CD8-positive, alpha-beta memory T cell (primary cell): ENCODE data around the gene MAPK1. TPM values are rescaled to one million over a fixed set of nuclear protein-coding genes. Genes with fewer than 3 reads are reported as not detected.
"Not testable (repeated sequence)": the region's sequence is repeated elsewhere in the genome, so short reads cannot be mapped to it uniquely, and the experiment has no call there.

Source experiments
- CTCF ChIA-PET: fragments of 350-600 bp; sonication (Branson Sonifier 250); formaldehyde crosslinking; loops from one replicate; lab custom pipeline; 2021; ENCODE audit warnings: antibody characterized with exemption; lab: Charles Lee
- POLR2A ChIA-PET: fragments of 350-600 bp; sonication (Branson Sonifier 250); formaldehyde crosslinking; loops from one replicate; lab custom pipeline; 2021; ENCODE audit warnings: antibody characterized with exemption; lab: Charles Lee
- DNase-seq, 5 donors: peaks; one replicate each; pipeline versions ENCODE4 v3.0.0 to v3.0.0-alpha.2; 2020 to 2022; ENCODE audit warnings: mixed read lengths in 1 of 5
- H3K27ac ChIP-seq: one replicate; pipeline ENCODE4 v1.7.0; 2013; ENCODE audit warnings: low read depth, mild to moderate bottlenecking, low read length, moderate library complexity
- H3K27me3 ChIP-seq: 2 replicates; pipeline ENCODE4 v1.7.0; 2013; ENCODE audit warnings: low read length, mild to moderate bottlenecking; ENCODE audit not compliant: insufficient read depth, poor library complexity, severe bottlenecking
- H3K36me3 ChIP-seq: 2 replicates; pipeline ENCODE4 v1.7.0; 2013; ENCODE audit warnings: mild to moderate bottlenecking, low read length, moderate library complexity; ENCODE audit not compliant: insufficient read depth
- H3K4me1 ChIP-seq: 2 replicates; pipeline ENCODE4 v1.7.0; 2013; ENCODE audit warnings: mild to moderate bottlenecking, low read length, moderate library complexity; ENCODE audit not compliant: insufficient read depth
- H3K4me3 ChIP-seq: 2 replicates; pipeline ENCODE4 v1.7.0; 2013; ENCODE audit warnings: mild to moderate bottlenecking, low read length
- H3K9me3 ChIP-seq: 2 replicates; pipeline ENCODE4 v1.7.0; 2013; ENCODE audit warnings: mild to moderate bottlenecking, low read length
- H3K27ac Mint-ChIP-seq, 8 donors: one replicate each; pipeline ENCODE4 v1.8.0; 2020 to 2021; ENCODE audit warnings: mixed read lengths in 8 of 8, mild to moderate bottlenecking in 6 of 8, inconsistent platforms in 3 of 8, moderate library complexity in 3 of 8
- H3K27me3 Mint-ChIP-seq, 2 donors: one replicate each; pipeline ENCODE4 v1.8.0; 2020 to 2021; ENCODE audit warnings: mixed read lengths in 2 of 2, mild to moderate bottlenecking in 1 of 2, moderate library complexity in 1 of 2
- H3K36me3 Mint-ChIP-seq, 3 donors: one replicate each; pipeline ENCODE4 v1.8.0; 2020 to 2021; ENCODE audit warnings: mixed read lengths in 3 of 3, inconsistent platforms in 1 of 3, mild to moderate bottlenecking in 1 of 3
- H3K4me1 Mint-ChIP-seq, 3 donors: one replicate each; pipeline ENCODE4 v1.8.0; 2020 to 2021; ENCODE audit warnings: mixed read lengths in 3 of 3, inconsistent platforms in 1 of 3, mild to moderate bottlenecking in 1 of 3
- H3K4me3 Mint-ChIP-seq, 7 donors: one replicate each; pipeline ENCODE4 v1.8.0; 2020 to 2021; ENCODE audit warnings: mixed read lengths in 7 of 7, mild to moderate bottlenecking in 6 of 7, moderate library complexity in 4 of 7, inconsistent platforms in 2 of 7
- H3K9me3 Mint-ChIP-seq, 5 donors: one replicate each; pipeline ENCODE4 v1.8.0; 2020 to 2022; ENCODE audit warnings: mixed read lengths in 5 of 5, mild to moderate bottlenecking in 3 of 5, moderate library complexity in 2 of 5, inconsistent platforms in 1 of 5
- polyA plus RNA-seq: library from polyadenylated mRNA; unstranded; fragments of 300-500 nt; fragmentation: Illumina TruSeq; gene quantifications from one replicate; pipeline ENCODE4 v1.2.3, GENCODE V29; 2021
- total RNA-seq, 2 experiments: library from RNA; stranded (reverse); gene quantifications; one replicate each; pipeline ENCODE4 v1.2.3, GENCODE V29; 2021

The MAPK1 gene
- total RNA-seq (100 to 1,000 TPM; 132 to 134 TPM), polyA plus RNA-seq (103 TPM)

DNA sequence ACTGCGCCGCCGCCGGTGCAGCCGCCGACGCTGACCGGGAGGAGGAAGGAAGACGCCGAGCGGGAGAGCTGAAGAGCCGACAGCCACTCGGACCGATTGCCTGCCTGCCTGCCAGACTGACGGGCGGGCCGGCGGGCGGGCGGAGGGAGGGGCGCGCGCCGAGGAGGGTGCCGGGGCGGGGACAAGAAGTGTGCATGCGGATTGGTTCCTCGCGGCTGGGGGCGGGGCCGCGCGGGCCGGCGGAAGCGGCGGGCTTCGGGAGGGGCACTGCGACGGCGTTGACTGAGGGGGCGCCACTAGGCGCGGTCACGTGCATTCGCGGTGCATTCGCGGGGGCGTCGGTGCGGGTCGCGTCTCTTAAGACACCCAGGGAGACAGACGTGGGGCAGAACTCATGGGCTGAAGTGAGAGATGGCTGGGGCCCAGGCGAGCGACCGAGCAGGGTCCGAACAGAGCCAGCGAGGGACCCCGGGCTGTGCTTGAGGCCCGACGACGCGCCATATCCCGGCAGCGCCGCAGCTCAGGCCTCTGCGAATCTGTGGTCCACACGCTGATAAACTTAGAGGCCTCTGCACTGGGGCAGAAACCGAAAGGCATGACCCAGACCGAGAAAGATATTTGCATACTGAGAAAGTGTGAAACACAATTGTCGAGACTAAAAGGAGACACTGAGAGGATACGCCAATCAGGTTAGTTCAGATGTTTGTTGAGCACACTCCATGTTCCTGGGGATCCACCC, at the start of gene MAPK1:
TSS of gene MAPK1 (minus strand) at position 118 of the 739 bp plus-strand sequence. CDS start 205 bp downstream, outside the sequence.
- Mint-ChIP-seq H3K27ac (peak within 1 kb of the TSS; percentile 95 to 100 (median 97)), H3K36me3 (peaks cover 0 to 19% (median 2%) of the 10 kb centered on the region in 3 donors), H3K27me3 (peaks cover 0 to 1% of the 10 kb centered on the region in 2 donors), H3K4me1 (peaks cover 43 to 54% (median 51%) of the 10 kb centered on the region in 3 donors), H3K4me3 (peak within 1 kb of the TSS; percentile 92 to 99 (median 98)), H3K9me3 (no peaks in the 10 kb centered on the region)
- ChIA-PET POLR2A (interaction anchor here (0.5 to 2.3 kb wide), 8 partner anchors 9 to 132 kb away, joined by 3 to 8 read pairs (median 4); partner anchors contain the start of gene YPEL1), CTCF (interaction anchor here (1.0 to 1.1 kb wide), 2 partner anchors 10 to 141 kb away, joined by 3 to 4 read pairs; no protein-coding TSS in a partner anchor)
- DNase-seq: peak; percentile 93 to 96 (median 94)
- H3K27ac ChIP-seq: peak within 1 kb of the TSS; percentile 97
- no peaks in the 10 kb centered on the region for H3K27me3 ChIP-seq
- H3K9me3 ChIP-seq: no peaks in the 10 kb centered on the region
- H3K4me1 ChIP-seq: peaks cover 38% of the 10 kb centered on the region
- peak within 1 kb of the TSS; percentile 76 for H3K4me3 ChIP-seq
- no peaks in the 10 kb centered on the region for H3K36me3 ChIP-seq

DNA sequence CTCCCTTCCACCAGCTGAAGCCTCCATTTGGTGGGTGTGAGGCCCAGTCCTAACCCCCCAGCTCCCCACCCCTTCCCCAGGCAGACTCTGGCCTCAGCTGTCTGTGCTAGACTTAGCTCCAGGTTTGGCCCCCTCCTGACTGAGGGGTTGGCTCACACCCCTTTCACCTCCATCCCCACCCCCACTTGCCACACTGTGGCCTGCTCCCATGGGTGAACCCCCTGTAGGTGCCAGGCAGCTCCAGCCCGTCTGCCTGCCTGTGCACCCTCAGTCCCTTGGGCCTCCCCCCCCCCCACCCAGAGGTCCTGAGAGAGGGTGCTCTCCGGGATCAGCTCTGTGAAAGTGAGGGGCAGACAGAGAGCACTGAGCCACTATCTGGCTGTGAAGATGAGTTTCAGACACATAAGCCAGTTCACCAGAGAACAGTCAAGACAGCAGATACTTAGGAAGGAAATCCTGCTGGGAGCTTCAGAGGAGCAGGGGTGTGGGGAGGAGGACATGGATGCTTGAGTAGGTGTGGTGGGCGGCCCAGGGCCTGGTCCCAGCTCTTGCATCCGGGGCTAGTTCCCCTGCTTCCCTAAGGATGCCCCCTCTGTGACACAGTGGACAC, 49.0 kb upstream of the MAPK1 start:
- no peak overlapping the region for H3K27ac Mint-ChIP-seq
- Histone ChIP-seq H3K4me1 (no peaks in the 10 kb centered on the region), H3K36me3 (no peaks in the 10 kb centered on the region), H3K27ac (no peak overlapping the region), H3K27me3 (no peaks in the 10 kb centered on the region), H3K4me3 (no peak overlapping the region), H3K9me3 (no peaks in the 10 kb centered on the region)
- DNase-seq: peak in 1 of 5 donors; percentile 14
- no peaks in the 10 kb centered on the region for H3K4me1 Mint-ChIP-seq
- CTCF ChIA-PET: interaction anchor here (1.4 kb wide), 1 partner anchor 57 kb away, joined by 4 read pairs; no protein-coding TSS in a partner anchor
- no peaks in the 10 kb centered on the region for H3K9me3 Mint-ChIP-seq
- POLR2A ChIA-PET: no interaction called here
- no peaks in the 10 kb centered on the region for H3K27me3 Mint-ChIP-seq
- H3K4me3 Mint-ChIP-seq: no peak overlapping the region
- no peaks in the 10 kb centered on the region for H3K36me3 Mint-ChIP-seq

- Mint-ChIP-seq H3K27me3 (no peaks in the 10 kb centered on the region), H3K27ac (peak overlapping the region in 2 of 8 donors; percentile 3 to 29), H3K4me1 (no peaks in the 10 kb centered on the region), H3K36me3 (no peaks in the 10 kb centered on the region), H3K4me3 (no peak overlapping the region), H3K9me3 (no peaks in the 10 kb centered on the region)
- Histone ChIP-seq H3K9me3 (no peaks in the 10 kb centered on the region), H3K36me3 (no peaks in the 10 kb centered on the region), H3K27me3 (no peaks in the 10 kb centered on the region), H3K4me3 (no peak overlapping the region), H3K4me1 (no peaks in the 10 kb centered on the region), H3K27ac (no peak overlapping the region)
- peak in 1 of 5 donors; percentile 14 for DNase-seq
- CTCF ChIA-PET: no interaction called here
- POLR2A ChIA-PET: no interaction called here
Observed at GRCh38 chr22:21915624-21916308, 48.3 kb upstream of the MAPK1 start.

- H3K9me3 Mint-ChIP-seq, H3K36me3 ChIP-seq, DNase-seq, H3K36me3 Mint-ChIP-seq, H3K27ac ChIP-seq, H3K4me3 ChIP-seq, H3K27me3 ChIP-seq, H3K4me1 ChIP-seq, POLR2A ChIA-PET, CTCF ChIA-PET, H3K27ac Mint-ChIP-seq, H3K4me1 Mint-ChIP-seq, H3K27me3 Mint-ChIP-seq, H3K4me3 Mint-ChIP-seq, H3K9me3 ChIP-seq: not testable (repeated sequence)
Observed at GRCh38 chr22:21914033-21914642, 46.7 kb upstream of the MAPK1 start.

DNA sequence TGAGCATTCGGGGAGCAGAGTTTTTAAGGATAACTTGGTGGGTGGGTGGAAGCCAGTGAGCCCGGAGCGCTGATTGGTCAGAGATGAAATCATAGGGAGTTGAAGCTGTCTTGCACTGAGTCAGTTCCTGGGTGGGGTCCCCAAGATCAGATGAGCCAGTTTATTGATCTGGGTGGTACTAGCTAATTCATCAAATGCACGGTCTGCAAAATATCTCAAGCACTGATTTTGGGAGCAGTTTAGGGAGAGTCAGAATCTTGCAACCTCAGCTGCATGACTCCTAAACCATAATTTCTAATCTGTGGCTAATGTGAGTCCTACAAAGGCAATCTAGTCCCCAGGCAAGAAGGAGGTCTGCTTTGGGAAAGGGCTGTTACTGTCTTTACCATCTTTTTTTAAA, 42.9 kb upstream of the MAPK1 start:
- H3K27ac ChIP-seq, H3K27me3 ChIP-seq, H3K36me3 ChIP-seq, H3K9me3 Mint-ChIP-seq, H3K4me3 ChIP-seq, H3K4me1 Mint-ChIP-seq, DNase-seq, H3K36me3 Mint-ChIP-seq, H3K4me3 Mint-ChIP-seq, POLR2A ChIA-PET, H3K27me3 Mint-ChIP-seq, H3K27ac Mint-ChIP-seq, H3K9me3 ChIP-seq, H3K4me1 ChIP-seq: not testable (repeated sequence)
- CTCF ChIA-PET: interaction anchor here (1.3 kb wide), 1 partner anchor 28 kb away, joined by 3 read pairs; no protein-coding TSS in a partner anchor

GRCh38 chr22:21909871-21910270, 42.4 kb upstream of the MAPK1 start:
- no peaks in the 10 kb centered on the region for H3K27me3 Mint-ChIP-seq
- H3K36me3 Mint-ChIP-seq: peaks cover 0 to 1% (median 0%) of the 10 kb centered on the region in 3 donors
- Histone ChIP-seq H3K27ac (no peak overlapping the region), H3K4me3 (no peak overlapping the region), H3K4me1 (no peaks in the 10 kb centered on the region), H3K36me3 (no peaks in the 10 kb centered on the region), H3K27me3 (no peaks in the 10 kb centered on the region), H3K9me3 (no peaks in the 10 kb centered on the region)
- POLR2A ChIA-PET: no interaction called here
- no peaks in the 10 kb centered on the region for H3K9me3 Mint-ChIP-seq
- no peak overlapping the region for H3K4me3 Mint-ChIP-seq
- no peaks in the 10 kb centered on the region for H3K4me1 Mint-ChIP-seq
- peak overlapping the region in 1 of 8 donors; percentile 44 for H3K27ac Mint-ChIP-seq
- CTCF ChIA-PET: interaction anchor here (1.3 kb wide), 1 partner anchor 28 kb away, joined by 3 read pairs; no protein-coding TSS in a partner anchor
- DNase-seq: no peak

- peaks cover 0 to 1% (median 0%) of the 10 kb centered on the region in 3 donors for H3K36me3 Mint-ChIP-seq
- DNase-seq: no peak
- ChIA-PET POLR2A (no interaction called here), CTCF (no interaction called here)
- no peaks in the 10 kb centered on the region for H3K4me1 Mint-ChIP-seq
- no peak overlapping the region for H3K27ac ChIP-seq
- H3K27me3 Mint-ChIP-seq: no peaks in the 10 kb centered on the region
- no peaks in the 10 kb centered on the region for H3K9me3 Mint-ChIP-seq
- H3K9me3 ChIP-seq: no peaks in the 10 kb centered on the region
- H3K27me3 ChIP-seq: no peaks in the 10 kb centered on the region
- H3K4me3 Mint-ChIP-seq: no peak overlapping the region
- H3K4me1 ChIP-seq: no peaks in the 10 kb centered on the region
- H3K4me3 ChIP-seq: no peak overlapping the region
- H3K27ac Mint-ChIP-seq: no peak overlapping the region
- H3K36me3 ChIP-seq: no peaks in the 10 kb centered on the region
Observed at GRCh38 chr22:21907638-21908522, 40.4 kb upstream of the MAPK1 start.
